GM19328 (cell line): ENCODE data around the gene ZNF75A.

ENCODE experiments used
- ATAC-seq: cut with Tn5 transposase; IDR thresholded peaks from one replicate; pipeline ENCODE4 v1.9.1; 2021; ENCODE audit warnings: mild to moderate bottlenecking, moderate library complexity; ENCODE audit not compliant: unreplicated experiment

Gene ZNF75A

DNA sequence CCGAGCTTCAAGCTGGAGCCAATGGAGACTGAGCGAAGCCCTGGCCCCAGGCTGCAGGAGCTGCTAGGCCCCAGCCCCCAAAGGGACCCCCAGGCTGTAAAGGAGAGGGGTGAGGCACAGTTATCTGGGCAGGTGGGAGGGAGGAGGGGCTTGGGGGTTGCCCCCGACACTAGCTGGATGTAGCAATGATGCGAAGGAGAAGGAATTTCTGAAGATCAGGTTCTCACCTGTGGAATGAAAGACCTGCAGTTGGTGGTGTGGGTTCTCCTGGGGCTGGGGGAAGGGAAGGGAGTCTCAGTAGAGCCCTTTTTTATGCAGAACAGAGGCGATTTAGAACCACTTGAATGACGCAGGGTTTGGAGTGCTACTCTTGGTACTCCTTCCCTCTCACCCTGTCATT is 20.2 kb upstream of the ZNF75A start:
- ATAC-seq: no peak

GRCh38 chr16:3289998-3290673 is 15.2 kb upstream of the ZNF75A start:
- no peak for ATAC-seq

- ATAC-seq: no peak
Measured at GRCh38 chr16:3292604-3293003, 12.7 kb upstream of the ZNF75A start.

DNA sequence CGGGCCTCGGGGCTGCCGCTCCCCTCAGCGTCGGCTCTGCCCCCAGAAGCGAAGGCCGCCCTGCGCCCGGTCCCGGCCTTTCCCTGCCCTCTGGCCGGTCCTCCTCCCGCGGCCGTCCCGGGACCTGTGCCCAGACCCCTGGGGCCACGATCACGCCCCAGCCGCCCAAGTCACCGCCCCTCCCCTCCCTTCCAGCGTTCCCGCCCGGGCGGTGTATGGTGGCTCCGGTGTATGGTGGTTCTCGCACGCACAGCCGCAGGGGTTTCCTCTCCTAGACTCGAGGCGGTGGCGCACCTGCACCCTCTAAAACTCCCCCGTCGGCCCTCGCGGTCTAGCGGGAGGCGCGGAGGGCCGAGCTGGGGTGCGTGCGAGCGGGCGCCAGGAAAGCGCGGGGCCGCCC is 10.1 kb upstream of the ZNF75A start:
- no peak for ATAC-seq

DNA sequence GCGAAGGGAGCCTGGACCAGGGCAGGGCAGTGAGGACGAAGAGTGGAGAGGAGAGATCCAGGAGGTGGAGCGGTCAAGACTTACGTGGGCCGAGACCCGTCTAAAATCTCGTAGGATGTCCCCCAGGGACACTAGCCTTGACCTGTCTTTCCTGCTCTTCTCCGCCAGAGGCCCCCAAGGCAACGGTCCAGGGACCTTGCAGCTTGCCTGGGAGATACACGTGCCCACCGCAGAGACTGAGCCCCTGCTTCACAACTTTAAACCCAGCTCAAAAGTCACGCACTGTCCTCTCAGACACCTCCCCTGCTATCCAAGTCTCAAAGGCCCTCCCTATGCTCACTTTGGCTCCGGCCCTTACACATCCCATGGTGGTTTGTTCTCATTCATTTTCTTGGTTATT is 9.5 kb upstream of the ZNF75A start:
- ATAC-seq: no peak

- no peak for ATAC-seq
Measured at GRCh38 chr16:3304370-3304769, 927 bp upstream of the ZNF75A start.

GRCh38 chr16:3306078-3306477 is 781 bp downstream of the ZNF75A start:
- no peak for ATAC-seq

GRCh38 chr16:3311496-3311895 is 6.2 kb downstream of the ZNF75A start:
- no peak for ATAC-seq

- ATAC-seq: no peak
Measured at GRCh38 chr16:3317315-3317999, 12.2 kb downstream of the ZNF75A start.

DNA sequence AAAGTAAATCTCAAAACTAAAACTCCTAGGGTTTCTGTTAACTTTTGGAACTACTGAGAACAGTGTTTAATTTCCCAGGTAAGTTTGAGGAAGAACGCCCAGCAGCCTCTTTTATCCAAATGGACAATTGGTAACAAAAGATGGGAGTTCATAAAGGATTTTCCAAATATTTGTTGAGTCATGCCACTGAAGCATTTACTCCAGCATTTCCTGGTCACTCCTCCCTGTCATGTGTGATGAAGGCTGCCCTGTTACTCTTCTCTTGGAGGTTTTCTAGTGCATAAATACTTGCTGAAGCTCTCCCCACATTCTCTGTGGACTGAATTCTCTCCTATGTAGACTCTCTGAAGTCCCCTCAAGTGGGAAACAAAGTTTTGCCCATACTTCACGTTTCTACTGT is 16.5 kb downstream of the ZNF75A start:
- no peak for ATAC-seq

DNA sequence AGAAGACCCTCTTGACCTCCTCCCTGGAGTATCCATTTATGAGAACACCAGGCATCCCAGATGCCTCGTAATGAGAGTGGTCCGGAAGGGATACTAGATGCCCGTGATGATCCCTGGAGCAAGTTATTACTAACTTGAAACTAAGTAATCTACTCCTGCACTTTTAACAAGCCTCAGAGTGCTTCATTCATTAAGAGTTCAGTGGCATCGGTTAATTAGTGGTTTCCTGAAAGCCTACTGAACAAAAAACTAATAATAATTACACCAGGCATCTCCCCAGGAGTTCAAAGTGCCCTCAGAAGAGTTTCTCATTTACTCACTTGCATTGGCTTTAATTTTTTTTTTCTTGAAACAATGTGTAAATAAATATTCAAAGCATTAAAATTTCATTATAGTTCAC is 22.2 kb downstream of the ZNF75A start:
- ATAC-seq: no peak

GRCh38 chr16:3328104-3328503 is 22.8 kb downstream of the ZNF75A start:
- ATAC-seq: no peak

GRCh38 chr16:3328643-3329042 is 23.3 kb downstream of the ZNF75A start:
- no peak for ATAC-seq

GRCh38 chr16:3346041-3346440 is 40.7 kb downstream of the ZNF75A start:
- ATAC-seq: no peak

GRCh38 chr16:3347586-3347985 is 42.3 kb downstream of the ZNF75A start:
- ATAC-seq: no peak

DNA sequence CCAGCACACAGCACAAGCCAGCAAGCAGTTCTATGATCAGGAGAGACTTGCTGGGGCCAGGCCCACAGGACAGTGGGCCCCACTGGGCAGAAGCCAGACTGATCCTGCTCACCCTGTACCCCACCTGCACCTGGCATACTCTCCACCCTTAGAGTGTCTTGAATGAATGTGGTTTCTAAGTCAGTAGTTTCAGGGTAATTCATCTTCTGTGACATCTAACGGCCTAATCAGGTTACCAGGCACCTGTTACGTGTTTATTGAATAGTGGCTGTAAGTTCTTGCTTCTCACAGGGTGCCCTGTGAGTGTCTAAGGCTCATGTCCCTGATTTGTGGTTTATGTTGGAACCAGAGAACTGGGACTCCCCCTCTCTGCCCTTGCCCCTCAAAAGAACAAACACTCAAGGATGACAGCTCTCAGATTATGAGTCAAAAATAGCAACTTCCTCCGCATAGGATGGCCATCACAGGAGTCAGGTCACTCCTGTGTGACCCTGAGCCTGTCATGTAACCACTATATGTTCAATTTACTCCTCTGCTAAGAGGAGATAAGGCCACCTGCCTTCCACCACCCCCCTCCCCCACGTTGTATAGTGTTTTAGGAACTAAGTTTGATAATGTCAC is 43.4 kb downstream of the ZNF75A start:
- no peak for ATAC-seq

GRCh38 chr16:3349175-3349574 is 43.9 kb downstream of the ZNF75A start:
- no peak for ATAC-seq

DNA sequence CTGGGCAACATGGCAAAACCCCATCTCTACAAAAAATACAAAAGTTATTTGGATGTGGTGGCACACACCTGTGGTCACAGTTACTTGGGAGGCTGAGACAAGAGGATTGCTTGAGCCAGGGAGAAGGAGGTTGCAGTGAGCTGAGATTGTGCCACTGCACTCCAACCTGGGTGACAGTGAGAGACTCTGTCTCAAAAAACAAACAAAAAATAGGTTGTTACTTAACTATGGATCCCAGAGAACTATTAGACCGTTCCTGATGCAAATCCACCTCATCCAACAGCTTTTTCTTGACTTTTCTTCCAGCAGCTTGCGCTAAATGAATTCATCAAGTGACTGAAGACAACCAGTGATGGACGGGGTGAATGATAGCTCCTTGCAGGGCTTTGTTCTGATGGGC is 50.3 kb downstream of the ZNF75A start, which contains the start of gene OR2C1:
OR2C1 (plus strand) TSS at position 301 of the 400 bp plus-strand sequence; CDS start at position 353, 52 bp downstream.
- ATAC-seq: no peak

DNA sequence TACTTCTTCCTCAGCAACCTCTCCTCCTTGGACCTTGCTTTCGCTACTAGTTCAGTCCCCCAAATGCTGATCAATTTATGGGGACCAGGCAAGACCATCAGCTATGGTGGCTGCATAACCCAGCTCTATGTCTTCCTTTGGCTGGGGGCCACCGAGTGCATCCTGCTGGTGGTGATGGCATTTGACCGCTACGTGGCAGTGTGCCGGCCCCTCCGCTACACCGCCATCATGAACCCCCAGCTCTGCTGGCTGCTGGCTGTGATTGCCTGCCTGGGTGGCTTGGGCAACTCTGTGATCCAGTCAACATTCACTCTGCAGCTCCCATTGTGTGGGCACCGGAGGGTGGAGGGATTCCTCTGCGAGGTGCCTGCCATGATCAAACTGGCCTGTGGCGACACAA is 50.8 kb downstream of the ZNF75A start:
- no peak for ATAC-seq

GRCh38 chr16:3358871-3359270 is 53.6 kb downstream of the ZNF75A start:
- no peak for ATAC-seq

GRCh38 chr16:3362931-3363330 is 57.6 kb downstream of the ZNF75A start:
- ATAC-seq: no peak

DNA sequence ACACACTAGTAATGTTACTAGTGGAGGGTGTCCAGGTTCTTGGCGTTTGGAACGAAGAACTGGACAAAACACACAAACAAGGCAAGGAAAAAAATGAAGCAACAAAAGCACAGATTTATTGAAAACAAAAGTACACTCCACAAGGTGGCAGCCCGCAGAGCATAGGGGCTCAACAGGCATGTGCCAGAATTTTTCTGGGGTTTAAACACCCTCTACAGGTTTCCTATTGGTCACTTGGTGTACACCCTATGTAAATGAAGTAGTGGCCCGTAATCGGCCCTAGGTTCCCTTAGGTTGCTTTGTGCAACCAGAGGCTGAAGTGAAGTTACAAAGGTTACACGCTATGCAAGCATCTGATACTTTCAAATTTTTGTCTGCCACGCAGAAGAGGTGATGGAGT is 58.5 kb downstream of the ZNF75A start:
- no peak for ATAC-seq
